ENCODE results near the gene SMNDC1. TPM values are rescaled to one million over a fixed set of nuclear protein-coding genes. Genes with fewer than 3 reads are reported as not detected.

Gene SMNDC1
- total and polyA plus RNA-seq, 7 donors: 10.2 to 19.7 (median 13.3) TPM

- 61 to 70% methylated on average over 5 of the region's 5 CpGs for WGBS, 2 donors
- intact Hi-C loops (cut with DNase I): no loop called here
- Histone ChIP-seq H3K27me3 (no peaks in the 10 kb centered on the region), H3K36me3 (no peaks in the 10 kb centered on the region), H3K4me3 (no peak overlapping the region), H3K27ac (no peak overlapping the region), H3K9me3 (peaks cover 0 to 5% (median 2%) of the 10 kb centered on the region in 4 donors), H3K4me1 (no peaks in the 10 kb centered on the region)
- DNase-seq: no peak
- TF ChIP-seq POLR2AphosphoS5 (IDR thresholded peaks at IDR 0.05) (no peak), POLR2A (IDR thresholded peaks at IDR 0.05) (no peak), EP300 (IDR thresholded peaks at IDR 0.05) (no peak), CTCF (IDR thresholded peaks at IDR 0.05) (no peak)
Measured at GRCh38 chr10:110324201-110324804, 19.6 kb upstream of the SMNDC1 start.

GRCh38 chr10:110323503-110323902 lies 18.8 kb upstream of the SMNDC1 start:
- Histone ChIP-seq H3K4me1 (no peaks in the 10 kb centered on the region), H3K36me3 (no peaks in the 10 kb centered on the region), H3K4me3 (no peak overlapping the region), H3K27ac (no peak overlapping the region), H3K27me3 (no peaks in the 10 kb centered on the region), H3K9me3 (peaks cover 0 to 5% (median 2%) of the 10 kb centered on the region in 4 donors)
- intact Hi-C loops (cut with DNase I): no loop called here
- no peak for DNase-seq
- TF ChIP-seq POLR2AphosphoS5 (IDR thresholded peaks at IDR 0.05) (no peak), POLR2A (IDR thresholded peaks at IDR 0.05) (no peak), EP300 (IDR thresholded peaks at IDR 0.05) (no peak), CTCF (IDR thresholded peaks at IDR 0.05) (no peak)
- WGBS, 2 donors: 63 to 83% methylated on average over 2 of the region's 2 CpGs

- intact Hi-C loops (cut with DNase I): no loop called here
Measured at GRCh38 chr10:110321869-110322620, 17.3 kb upstream of the SMNDC1 start.

More at GRCh38 chr10:110321869-110322620, 17.3 kb upstream of the SMNDC1 start:
- Histone ChIP-seq H3K27ac (no peak overlapping the region), H3K4me1 (no peaks in the 10 kb centered on the region), H3K4me3 (no peak overlapping the region), H3K9me3 (peaks cover 0 to 5% (median 2%) of the 10 kb centered on the region in 4 donors), H3K27me3 (no peaks in the 10 kb centered on the region), H3K36me3 (no peaks in the 10 kb centered on the region)
- 89 to 92% methylated on average over 6 of the region's 6 CpGs for WGBS, 2 donors
- no peak for TF ChIP-seq EP300 (IDR thresholded peaks at IDR 0.05)
- TF ChIP-seq POLR2AphosphoS5 (IDR thresholded peaks at IDR 0.05): no peak
- no peak for TF ChIP-seq CTCF (IDR thresholded peaks at IDR 0.05)
- no peak for TF ChIP-seq POLR2A (IDR thresholded peaks at IDR 0.05)
- no peak for DNase-seq
